Endometrial microvascular endothelial cells (primary cell): ENCODE results near the gene TXLNG. TPM values are rescaled to one million over a fixed set of nuclear protein-coding genes. Genes with fewer than 3 reads are reported as not detected.
"Not testable (repeated sequence)": the region's sequence is repeated elsewhere in the genome, so short reads cannot be mapped to it uniquely, and the experiment has no call there.

Experiments used
- in situ Hi-C: cut with HindIII; loops from 2 replicates; pipeline ENCODE4 v1.10.0; 2017; ENCODE audit warnings: low sequenced_read_pairs, low pct_unique_long_range_greater_than_20kb; ENCODE audit errors: inconsistent ontology term
- total RNA-seq: library from RNA; depleted of rRNA; stranded (reverse); fragments of >200 nt; gene quantifications from one replicate; pipeline ENCODE4 v1.2.3, GENCODE V29; 2015; ENCODE audit errors: inconsistent ontology term

Gene TXLNG
- total RNA-seq = 14.9 TPM

DNA sequence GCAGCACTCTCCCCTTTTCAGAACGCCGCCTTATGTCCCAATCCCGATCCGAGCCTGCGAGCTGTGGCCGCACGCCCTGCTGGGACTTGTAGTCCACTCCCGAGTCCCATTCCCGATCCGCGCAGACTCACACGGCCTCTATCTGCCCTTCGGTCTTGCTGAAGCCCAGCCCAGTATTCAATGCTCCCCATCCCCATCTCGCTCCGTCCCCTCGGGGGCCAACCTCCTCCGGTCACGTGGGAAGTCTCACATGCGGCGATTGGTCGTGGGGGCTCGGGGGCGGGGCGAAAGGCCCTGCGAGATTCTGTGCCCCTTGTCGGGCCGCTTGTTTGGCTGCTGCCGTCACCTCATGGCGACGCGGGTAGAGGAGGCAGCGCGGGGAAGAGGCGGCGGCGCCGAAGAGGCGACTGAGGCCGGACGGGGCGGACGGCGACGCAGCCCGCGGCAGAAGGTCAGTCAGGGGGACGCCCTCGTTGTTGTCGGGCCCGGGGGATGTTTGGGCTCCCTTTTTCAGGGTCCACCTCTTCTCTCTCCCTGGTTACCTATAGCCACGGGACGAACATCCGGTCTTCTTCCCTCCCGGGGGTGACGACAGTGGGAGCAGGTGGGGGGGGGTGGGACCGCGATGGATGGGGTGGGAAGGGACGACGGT lies at the start of gene TXLNG:
Gene TXLNG (plus strand): TSS at position 328 of the 652 bp plus-strand sequence. CDS start 22 bp downstream, at position 350.
- in situ Hi-C loops = no loop called here

DNA sequence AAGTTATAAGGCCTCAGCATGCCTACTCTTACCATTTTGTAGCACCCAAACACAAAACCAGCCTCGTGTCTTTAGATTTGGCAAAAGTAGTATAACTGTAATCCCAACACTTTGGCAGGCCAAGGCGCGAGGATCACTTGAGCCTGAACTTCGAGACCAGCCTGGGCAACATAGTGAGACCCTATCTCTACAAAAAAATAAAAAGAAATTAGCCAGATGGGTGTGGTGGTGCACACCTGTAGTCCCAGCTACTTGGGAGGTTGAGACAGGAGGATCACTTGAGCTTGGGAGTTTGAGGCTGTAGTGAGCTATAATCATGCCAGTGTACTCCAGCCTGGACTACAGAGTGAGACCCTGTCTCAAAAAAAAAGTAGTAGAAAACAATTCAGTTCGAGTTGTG lies 49.2 kb upstream of the TXLNG start:
- in situ Hi-C loops = no loop called here

DNA sequence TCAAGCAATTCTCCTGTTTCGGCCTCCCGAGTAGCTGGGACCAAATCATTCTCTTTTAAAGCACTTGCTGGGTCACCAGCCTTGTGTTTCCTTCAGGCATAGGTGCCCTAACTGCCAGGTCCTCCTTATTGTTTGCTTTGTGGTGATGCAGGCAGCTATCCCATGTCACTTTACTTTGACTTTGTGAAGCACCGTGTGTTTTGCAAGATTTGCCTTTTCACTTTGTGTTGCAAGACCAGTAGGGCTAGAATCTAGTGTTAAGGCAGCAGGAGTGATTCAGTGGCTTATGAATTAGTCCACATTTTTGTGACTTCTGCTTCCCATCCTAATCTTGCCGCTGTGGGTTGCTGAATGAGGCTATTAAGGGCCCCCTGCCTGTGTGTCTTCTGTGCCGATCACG lies 46.7 kb upstream of the TXLNG start:
- in situ Hi-C loops = no loop called here

DNA sequence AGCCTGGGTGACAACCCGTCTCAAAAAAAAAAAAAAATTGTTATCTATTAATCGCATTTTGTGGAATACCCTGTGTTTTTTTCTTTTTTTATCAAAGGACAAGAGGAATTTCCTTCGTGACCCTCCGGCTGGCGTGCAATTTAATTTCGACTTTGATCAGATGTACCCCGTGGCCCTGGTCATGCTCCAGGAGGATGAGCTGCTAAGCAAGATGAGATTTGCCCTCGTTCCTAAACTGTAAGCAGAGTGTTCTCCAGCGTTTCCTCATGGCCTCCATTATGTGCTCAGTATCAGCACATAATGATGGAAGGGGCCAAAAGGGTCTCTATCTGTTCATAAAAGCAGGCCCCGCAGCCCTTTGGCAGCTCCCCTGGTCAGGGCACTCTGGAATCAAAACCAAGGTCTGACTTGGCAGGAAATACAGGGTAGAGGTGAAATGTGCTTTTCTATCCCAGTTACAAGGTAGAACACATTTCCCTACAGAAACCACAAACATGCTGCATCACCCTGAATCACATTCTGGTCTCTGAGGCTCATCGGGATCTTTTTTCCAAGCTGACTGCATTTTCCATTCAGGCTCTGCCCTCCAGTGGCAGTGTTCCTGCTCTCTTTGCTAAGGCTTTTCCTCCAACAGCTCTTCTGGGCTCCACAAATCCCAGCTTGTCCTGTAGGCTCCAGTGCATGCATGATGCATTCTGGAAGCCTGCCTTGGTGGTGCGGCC lies 42.5 kb upstream of the TXLNG start:
- in situ Hi-C loops = no loop called here

DNA sequence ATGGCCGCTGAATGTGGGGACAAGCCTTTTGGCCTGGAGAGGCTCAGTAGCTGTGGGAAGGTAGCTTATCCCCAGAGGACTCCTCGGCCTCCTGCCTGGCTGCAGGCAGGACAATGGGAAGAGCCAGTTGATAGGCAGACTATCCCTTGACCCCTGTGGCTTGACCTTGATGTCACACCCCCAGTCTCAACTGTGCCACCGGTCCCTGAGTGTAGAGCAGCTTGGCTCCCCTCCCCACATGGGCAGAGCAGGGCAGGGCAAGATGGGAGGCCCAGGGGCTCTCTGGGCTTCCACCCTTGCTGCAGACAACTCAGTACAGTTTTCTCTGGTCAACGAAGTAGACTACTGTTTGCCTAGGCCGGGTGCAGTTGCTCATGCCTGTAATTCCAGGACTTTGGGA lies 41.2 kb upstream of the TXLNG start:
- in situ Hi-C loops = no loop called here

DNA sequence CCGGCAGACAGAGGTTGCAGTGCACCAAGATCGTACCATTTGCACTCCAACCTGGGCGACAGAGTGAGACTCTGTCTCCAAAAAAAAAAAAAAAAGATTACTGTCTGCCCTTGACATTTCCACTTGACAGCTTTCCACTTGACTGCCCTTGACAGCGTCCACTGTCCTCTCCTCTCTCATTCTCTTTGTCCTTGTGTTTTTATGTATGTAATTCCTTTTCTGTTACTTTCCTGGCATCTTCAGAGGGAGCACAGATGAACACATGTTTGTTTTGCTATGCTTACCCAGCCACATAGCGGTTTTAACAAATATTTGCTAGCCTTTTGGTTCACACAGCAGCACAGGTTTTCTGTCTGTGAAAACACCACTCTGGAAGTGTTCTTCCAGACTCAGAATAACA lies 40.6 kb upstream of the TXLNG start:
- in situ Hi-C loops = no loop called here

DNA sequence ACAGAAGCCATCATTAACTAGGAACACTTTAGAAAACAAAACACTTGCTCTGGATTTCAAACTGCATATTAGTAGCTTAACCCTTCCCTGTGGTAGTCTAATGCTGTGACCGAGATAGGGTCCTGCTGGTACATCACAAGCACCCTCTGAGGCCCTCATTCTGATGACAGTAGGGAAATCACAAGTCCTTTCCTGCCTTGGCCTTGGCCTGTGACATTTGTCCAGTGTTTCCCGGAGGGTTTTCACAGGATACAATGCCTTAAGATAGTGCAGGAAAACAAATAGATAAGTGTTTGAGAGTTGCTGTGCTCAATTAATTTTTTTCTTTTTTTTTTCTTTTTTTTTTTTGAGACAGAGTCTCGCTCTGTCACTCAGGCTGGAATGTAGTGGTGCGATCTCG lies 37.8 kb upstream of the TXLNG start:
- in situ Hi-C loops = no loop called here

DNA sequence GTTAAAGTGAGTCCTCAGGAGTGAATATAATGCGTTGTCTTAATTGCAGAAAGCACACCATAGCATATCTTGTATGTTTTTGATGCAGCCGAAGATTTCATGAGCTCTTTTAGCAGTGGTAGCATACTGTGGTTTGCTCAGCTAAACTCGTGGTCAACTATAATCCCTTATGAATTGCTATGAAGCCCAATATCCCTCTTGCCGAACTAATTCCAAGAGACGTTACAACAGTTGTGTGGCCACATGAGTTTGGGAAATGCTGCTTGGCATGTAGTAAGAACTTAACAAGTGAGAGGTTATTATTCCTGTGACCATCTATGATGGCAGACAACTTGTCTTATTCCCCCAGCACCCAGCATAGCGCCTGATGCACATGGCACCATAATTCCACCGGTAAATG lies 36.1 kb upstream of the TXLNG start:
- in situ Hi-C loops = no loop called here

DNA sequence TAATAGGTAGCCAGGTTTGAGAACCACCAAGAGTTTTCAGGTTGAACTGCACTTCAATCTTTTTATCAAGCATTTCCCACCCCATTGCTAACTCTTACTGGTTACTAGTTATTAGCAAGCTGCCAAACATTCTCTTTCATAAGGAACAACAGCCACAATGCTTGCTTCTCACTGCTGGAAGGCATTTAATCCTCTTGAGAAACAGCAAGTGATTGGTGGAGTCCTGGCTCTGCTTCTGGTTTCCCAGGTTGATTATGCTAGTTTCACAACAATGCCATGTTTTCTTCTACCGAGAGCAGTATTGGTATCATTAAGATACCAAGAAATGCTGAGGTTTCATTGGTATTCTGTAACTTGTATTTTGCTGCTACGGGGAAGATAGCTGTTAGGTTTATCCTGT lies 32.2 kb upstream of the TXLNG start:
- in situ Hi-C loops = no loop called here

DNA sequence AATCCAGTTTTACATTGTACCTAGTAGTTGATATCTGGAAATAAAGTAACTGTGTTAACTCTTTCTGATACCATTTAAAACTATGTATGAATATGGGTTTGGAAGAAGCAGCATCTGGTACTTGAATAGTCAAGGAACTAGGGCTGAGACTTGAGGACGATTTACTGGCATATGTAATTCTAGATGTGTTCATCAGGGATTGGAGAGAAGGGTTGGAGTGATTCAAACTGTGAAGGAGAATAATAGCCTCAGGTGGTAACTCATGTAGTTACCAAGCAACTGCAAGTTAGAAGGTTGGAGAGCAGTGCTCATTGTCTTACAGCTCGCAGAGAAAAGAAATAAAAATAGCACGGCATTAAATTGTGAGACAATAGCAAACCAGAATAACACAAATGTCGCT lies 29.5 kb upstream of the TXLNG start:
- in situ Hi-C loops = no loop called here

DNA sequence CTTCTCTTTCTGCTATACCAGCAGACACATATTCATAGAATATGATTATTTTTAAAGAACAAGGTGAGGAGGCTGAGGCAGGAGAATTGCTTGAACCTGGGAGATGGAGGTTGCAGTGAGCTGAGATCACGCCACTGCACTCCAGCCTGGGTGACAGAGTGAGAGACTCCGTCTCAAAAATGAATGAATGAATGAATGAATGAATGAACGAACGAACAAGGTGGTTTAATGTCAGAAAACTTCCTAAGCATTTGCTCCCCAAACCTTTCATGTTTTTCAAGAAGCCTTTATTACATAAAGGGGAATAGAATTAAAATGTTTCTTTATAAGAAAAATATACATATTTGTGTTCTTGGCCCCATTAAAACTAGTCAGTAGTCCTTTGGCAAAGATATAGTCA lies 24.8 kb upstream of the TXLNG start:
- in situ Hi-C loops = not testable (repeated sequence)

DNA sequence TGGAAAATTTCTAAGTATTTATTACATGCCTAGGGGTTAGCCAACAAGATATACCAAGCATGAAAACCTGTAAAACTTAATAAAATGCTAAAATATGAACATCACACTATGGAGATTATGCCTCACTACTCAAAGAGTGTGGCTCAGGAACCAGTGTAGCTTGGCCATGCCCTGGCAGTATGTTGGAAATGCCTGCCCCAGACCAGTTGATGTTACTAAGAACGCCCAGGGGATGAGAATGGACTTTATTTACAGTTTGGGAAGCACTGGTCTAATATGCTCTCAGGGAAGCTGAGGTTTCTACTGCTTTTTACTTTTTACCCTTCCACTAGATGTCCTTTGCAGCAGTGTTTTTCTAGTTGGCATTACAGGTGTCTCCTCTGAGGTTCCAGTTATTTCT lies 23.7 kb upstream of the TXLNG start:
- in situ Hi-C loops = no loop called here

DNA sequence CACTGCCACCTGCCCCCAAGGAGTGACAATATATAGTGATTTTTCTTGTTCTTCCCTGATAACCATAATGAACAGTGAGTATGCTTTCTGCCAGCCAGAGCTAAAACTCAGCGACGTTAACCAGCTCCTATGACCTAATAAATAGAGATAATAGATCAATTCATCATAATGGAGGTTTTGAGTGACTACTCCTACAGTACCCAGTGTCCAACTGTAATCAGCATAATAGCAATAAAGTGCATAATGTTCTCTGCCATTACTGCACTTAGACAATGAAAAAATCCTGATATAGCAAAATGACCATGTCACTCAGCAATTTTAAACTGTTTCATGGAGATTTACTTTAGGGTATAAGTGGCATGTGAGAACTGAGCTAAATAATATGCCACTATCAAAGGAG lies 20.7 kb upstream of the TXLNG start:
- in situ Hi-C loops = no loop called here

DNA sequence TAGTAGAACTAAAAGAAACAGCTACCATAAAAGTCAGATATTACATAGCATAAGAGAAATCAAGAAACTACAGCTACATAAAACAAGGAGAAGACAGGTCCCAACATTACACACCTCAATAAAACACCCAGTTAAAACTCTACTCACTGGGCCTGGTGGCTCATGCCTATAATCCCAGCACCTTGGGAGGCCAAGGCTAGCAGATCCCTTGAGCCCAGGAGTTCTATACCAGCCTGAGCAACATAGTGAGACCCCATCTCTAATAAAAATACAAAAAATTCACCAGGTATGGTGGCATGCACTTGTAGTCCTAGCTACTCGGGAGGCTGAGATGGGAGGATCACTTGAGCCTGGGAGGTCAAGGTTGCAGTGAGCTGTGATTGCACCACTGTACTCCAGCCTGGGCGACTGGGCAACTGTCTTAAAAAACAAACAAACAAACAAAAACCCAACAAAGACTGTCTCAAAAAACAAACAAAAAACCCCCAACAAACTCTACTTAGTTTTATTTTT lies 15.2 kb upstream of the TXLNG start:
- in situ Hi-C loops = no loop called here

DNA sequence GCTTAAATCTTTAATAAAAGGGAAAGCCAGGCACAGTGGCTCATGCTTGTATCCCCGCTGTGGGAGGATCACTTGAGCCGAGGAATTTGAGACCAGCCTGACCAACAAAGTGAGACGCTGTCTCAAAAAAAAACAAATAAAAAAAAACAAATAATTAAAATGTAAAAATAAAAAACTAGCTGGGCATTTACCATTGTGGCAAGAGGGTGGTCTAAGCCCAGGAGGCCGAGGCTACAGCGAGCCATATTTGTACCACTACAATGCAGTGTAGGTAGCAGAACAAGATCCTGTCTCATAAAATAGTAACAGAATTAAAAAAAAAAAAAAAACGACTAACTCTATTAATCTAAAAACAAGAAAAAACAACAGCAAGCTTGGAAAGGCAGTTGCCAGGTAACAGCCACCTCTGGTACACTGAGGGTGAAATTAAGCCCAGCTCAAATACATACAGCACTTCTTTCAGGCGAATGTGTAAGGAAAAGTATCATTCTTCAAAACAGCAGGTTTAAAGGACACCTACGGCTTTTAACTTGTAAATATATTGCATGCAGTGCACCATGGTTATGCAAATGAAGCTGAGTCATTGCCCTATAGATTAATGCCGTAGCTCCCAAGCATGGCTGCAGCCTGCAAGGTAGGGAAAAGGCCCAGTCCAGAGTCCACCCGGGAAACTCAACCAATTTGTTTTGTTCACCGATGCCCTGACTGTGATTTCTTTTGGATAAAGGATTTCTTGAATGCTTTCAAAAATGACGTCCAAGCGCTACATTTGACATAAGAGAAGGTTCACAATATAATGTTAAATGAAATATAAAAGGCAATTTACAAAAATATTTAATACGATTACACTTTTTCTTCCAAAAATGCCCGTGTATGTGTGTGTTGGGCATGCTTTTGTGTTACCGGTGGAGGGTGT lies 14.5 kb upstream of the TXLNG start:
- in situ Hi-C loops = no loop called here

DNA sequence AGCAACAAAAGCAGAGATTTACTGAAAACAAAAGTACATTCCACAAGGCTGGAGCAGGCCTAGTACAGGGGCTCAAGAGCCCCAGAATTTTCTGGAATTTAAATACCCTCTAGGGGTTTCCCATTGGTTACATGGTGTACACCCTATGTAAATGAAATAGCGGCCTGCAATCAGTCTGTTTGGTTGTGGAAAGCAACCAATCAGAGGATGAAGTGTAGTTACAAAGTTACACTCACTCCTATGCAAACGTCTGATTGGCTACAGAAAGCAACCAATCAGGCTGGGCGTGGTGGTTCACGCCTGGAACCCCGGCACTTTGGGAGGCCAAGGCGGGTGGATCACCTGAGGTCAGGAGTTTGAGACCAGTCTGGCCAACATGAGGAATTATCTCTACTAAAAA lies 13.8 kb upstream of the TXLNG start:
- in situ Hi-C loops = no loop called here

DNA sequence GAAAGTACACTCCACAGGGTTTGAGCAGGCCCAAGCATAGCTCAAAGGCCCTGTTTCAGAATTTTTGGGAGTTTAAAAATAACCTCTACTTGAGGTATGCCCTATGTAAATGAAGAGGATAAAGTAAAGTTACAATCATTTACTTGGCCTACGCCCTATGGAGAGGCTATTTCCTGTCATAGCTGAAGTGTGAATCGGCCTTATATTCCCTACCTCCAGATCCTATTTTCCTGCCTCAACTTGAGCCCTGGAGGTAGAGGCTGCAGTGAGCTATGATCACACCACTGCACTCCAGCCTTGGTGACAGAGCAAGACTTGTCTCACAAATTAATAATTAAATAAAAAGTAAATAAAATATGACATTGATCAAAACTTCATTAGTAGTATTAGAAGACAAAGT lies 11.5 kb upstream of the TXLNG start:
- in situ Hi-C loops = no loop called here

DNA sequence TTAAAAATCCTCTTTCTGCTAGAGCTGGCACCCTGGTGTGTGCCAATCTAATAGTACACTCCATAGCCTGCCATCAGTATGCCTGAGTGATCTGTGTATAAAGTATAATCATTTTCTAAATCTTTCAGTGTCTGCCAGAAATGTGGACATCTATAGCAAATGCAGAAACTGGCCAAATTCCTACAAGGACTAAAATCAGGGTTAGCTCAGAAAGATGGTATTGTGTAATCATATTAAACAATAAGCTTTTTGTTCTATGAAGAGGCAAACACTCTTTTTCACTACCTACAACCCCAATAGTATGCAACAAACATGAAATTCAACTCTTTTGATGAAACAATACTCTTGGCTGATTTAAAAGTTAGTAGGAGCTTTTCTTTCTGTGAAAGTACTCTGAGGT lies 7.7 kb upstream of the TXLNG start:
- in situ Hi-C loops = no loop called here

DNA sequence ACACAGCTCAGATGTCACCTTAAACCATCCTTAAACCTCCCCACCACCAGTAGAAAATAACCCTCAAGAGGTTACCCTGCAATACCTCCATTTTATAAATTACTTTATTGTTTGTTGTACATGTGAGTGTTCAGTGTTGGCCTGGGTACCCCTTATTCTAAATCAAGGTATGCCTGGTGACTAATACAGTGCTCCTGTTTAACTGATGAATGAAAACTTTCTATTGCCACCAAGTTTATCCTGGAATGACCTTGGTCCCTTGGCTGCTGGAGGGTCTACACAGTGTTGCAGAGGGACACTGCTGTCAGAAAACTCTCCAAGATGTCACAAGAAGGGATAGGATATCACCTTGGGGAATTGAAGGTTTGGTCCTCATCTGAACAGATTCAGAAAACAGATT lies 7.3 kb upstream of the TXLNG start:
- in situ Hi-C loops = no loop called here

DNA sequence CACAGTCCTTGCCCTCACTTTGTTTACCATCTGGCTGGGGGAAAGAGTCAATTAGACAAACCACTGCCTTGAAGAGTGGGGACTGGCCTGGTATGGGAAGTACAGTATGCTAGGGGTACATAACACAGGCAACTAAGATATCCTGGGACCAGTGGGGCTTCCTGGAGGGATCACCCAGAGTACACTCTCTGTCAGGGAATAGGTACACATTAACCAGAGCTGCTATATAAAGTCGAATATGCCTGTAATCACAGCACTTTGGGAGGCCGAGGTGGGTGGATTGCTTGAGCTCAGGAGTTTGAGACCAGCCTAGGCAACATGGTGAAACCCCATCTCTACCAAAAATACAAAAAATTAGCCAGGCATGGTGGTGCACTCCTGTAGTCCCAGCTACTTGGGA lies 6.5 kb upstream of the TXLNG start:
- in situ Hi-C loops = not testable (repeated sequence)
